ENCODE data around the gene UNK.
"Not testable (repeated sequence)": the region's sequence is repeated elsewhere in the genome, so short reads cannot be mapped to it uniquely, and the experiment has no call there.

The UNK gene

GRCh38 chr17:75799402-75799801 lies 14.8 kb downstream of the UNK start:
- no peak for DNase-seq (ENCODE audit: low read depth in 2 of 2)

- DNase-seq (ENCODE audit: low read depth in 2 of 2): no peak
Observed at GRCh38 chr17:75803883-75804282, 19.3 kb downstream of the UNK start.

- no peak for DNase-seq (ENCODE audit: low read depth in 2 of 2)
Observed at GRCh38 chr17:75806822-75807500, 22.4 kb downstream of the UNK start.

- no peak for DNase-seq (ENCODE audit: low read depth in 2 of 2)
Observed at GRCh38 chr17:75807861-75808260, 23.3 kb downstream of the UNK start.

GRCh38 chr17:75808549-75808904 lies 23.9 kb downstream of the UNK start:
- no peak for DNase-seq (ENCODE audit: low read depth in 2 of 2)

- DNase-seq (ENCODE audit: low read depth in 2 of 2): no peak
Observed at GRCh38 chr17:75808905-75809621, 24.5 kb downstream of the UNK start.

GRCh38 chr17:75809631-75810111 lies 25.1 kb downstream of the UNK start:
- DNase-seq (ENCODE audit: low read depth in 2 of 2): no peak

GRCh38 chr17:75810216-75810615 lies 25.6 kb downstream of the UNK start:
- DNase-seq (ENCODE audit: low read depth in 2 of 2): no peak

GRCh38 chr17:75810756-75811155 lies 26.1 kb downstream of the UNK start:
- DNase-seq (ENCODE audit: low read depth in 2 of 2): not testable (repeated sequence)

- no peak for DNase-seq (ENCODE audit: low read depth in 2 of 2)
Observed at GRCh38 chr17:75811174-75811573, 26.6 kb downstream of the UNK start.

- DNase-seq (ENCODE audit: low read depth in 2 of 2): no peak
Observed at GRCh38 chr17:75812096-75813013, 27.7 kb downstream of the UNK start.

GRCh38 chr17:75813081-75814020 lies 28.7 kb downstream of the UNK start:
- DNase-seq (ENCODE audit: low read depth in 2 of 2): no peak

- DNase-seq (ENCODE audit: low read depth in 2 of 2): no peak
Observed at GRCh38 chr17:75814021-75814395, 29.4 kb downstream of the UNK start.

- no peak for DNase-seq (ENCODE audit: low read depth in 2 of 2)
Observed at GRCh38 chr17:75814900-75815373, 30.3 kb downstream of the UNK start.

- no peak for DNase-seq (ENCODE audit: low read depth in 2 of 2)
Observed at GRCh38 chr17:75815399-75815798, 30.8 kb downstream of the UNK start.

GRCh38 chr17:75816693-75817092 lies 32.1 kb downstream of the UNK start:
- DNase-seq (ENCODE audit: low read depth in 2 of 2): no peak

- no peak for DNase-seq (ENCODE audit: low read depth in 2 of 2)
Observed at GRCh38 chr17:75817571-75817970, 33.0 kb downstream of the UNK start.

GRCh38 chr17:75818326-75818885 lies 33.8 kb downstream of the UNK start:
- no peak for DNase-seq (ENCODE audit: low read depth in 2 of 2)

- no peak for DNase-seq (ENCODE audit: low read depth in 2 of 2)
Observed at GRCh38 chr17:75819116-75819515, 34.5 kb downstream of the UNK start.

- no peak for DNase-seq (ENCODE audit: low read depth in 2 of 2)
Observed at GRCh38 chr17:75819678-75820077, 35.1 kb downstream of the UNK start.
